Activated naive CD4-positive, alpha-beta T cell treated with anti-CD3 and anti-CD28 coated beads for 36 hours (primary cell): ENCODE results near the gene ZBTB12. TPM values are rescaled to one million over a fixed set of nuclear protein-coding genes. Genes with fewer than 3 reads are reported as not detected.
"Not testable (repeated sequence)": the region's sequence is repeated elsewhere in the genome, so short reads cannot be mapped to it uniquely, and the experiment has no call there.

Experiments
- CTCF ChIA-PET: fragments of 350-600 bp; sonication (Branson Sonifier 250); formaldehyde crosslinking; loops from one replicate; lab custom pipeline; 2021; ENCODE audit warnings: antibody characterized with exemption; lab: Charles Lee
- DNase-seq: peaks from one replicate; pipeline ENCODE4 v3.0.0-alpha.2; 2020
- H3K27ac Mint-ChIP-seq: one replicate; pipeline ENCODE4 v1.8.0; 2021; ENCODE audit warnings: mild to moderate bottlenecking, mixed read lengths
- H3K27me3 Mint-ChIP-seq: one replicate; pipeline ENCODE4 v1.8.0; 2021; ENCODE audit warnings: low read depth, mixed read lengths
- H3K36me3 Mint-ChIP-seq: one replicate; pipeline ENCODE4 v1.8.0; 2021; ENCODE audit warnings: low read depth, mixed read lengths
- H3K4me1 Mint-ChIP-seq: one replicate; pipeline ENCODE4 v1.8.0; 2021; ENCODE audit warnings: low read depth, mixed read lengths
- H3K4me3 Mint-ChIP-seq: one replicate; pipeline ENCODE4 v1.8.0; 2021; ENCODE audit warnings: mild to moderate bottlenecking, moderate library complexity, mixed read lengths
- H3K9me3 Mint-ChIP-seq: one replicate; pipeline ENCODE4 v1.8.0; 2021; ENCODE audit warnings: mixed read lengths
- intact Hi-C: fragments of 100-400 bp; cut with micrococcal nuclease; formaldehyde crosslinking; loops from one replicate; pipeline ENCODE4 v1.15.1; 2023
- total RNA-seq, 2 experiments: library from RNA; stranded (reverse); gene quantifications; one replicate each; pipeline ENCODE4 v1.2.3, GENCODE V29; 2021

ZBTB12 gene
- total RNA-seq, 2 experiments from 2014 or later: 0.57 to 0.69 TPM

GRCh38 chr6:31878222-31878621, 23.7 kb downstream of the ZBTB12 start:
- peaks cover 12% of the 10 kb centered on the region for H3K36me3 Mint-ChIP-seq
- H3K4me1 Mint-ChIP-seq: no peaks in the 10 kb centered on the region
- CTCF ChIA-PET: no interaction called here
- H3K27ac Mint-ChIP-seq: no peak overlapping the region
- no peak for DNase-seq
- no peak overlapping the region for H3K4me3 Mint-ChIP-seq
- no peaks in the 10 kb centered on the region for H3K9me3 Mint-ChIP-seq
- H3K27me3 Mint-ChIP-seq: no peaks in the 10 kb centered on the region
- intact Hi-C loops: no loop called here

- no peaks in the 10 kb centered on the region for H3K4me1 Mint-ChIP-seq
- intact Hi-C loops: no loop called here
- no peak overlapping the region for H3K27ac Mint-ChIP-seq
- H3K9me3 Mint-ChIP-seq: no peaks in the 10 kb centered on the region
- no peak overlapping the region for H3K4me3 Mint-ChIP-seq
- no peak for DNase-seq
- H3K36me3 Mint-ChIP-seq: peaks cover 12% of the 10 kb centered on the region
- CTCF ChIA-PET: no interaction called here
- H3K27me3 Mint-ChIP-seq: no peaks in the 10 kb centered on the region
Measured at GRCh38 chr6:31877651-31878161, 24.2 kb downstream of the ZBTB12 start.

- no peak overlapping the region for H3K4me3 Mint-ChIP-seq
- DNase-seq: no peak
- H3K36me3 Mint-ChIP-seq: peaks cover 9% of the 10 kb centered on the region
- H3K9me3 Mint-ChIP-seq: no peaks in the 10 kb centered on the region
- intact Hi-C loops: no loop called here
- CTCF ChIA-PET: no interaction called here
- no peaks in the 10 kb centered on the region for H3K4me1 Mint-ChIP-seq
- no peak overlapping the region for H3K27ac Mint-ChIP-seq
- no peaks in the 10 kb centered on the region for H3K27me3 Mint-ChIP-seq
Measured at GRCh38 chr6:31877125-31877650, 24.7 kb downstream of the ZBTB12 start.

DNA sequence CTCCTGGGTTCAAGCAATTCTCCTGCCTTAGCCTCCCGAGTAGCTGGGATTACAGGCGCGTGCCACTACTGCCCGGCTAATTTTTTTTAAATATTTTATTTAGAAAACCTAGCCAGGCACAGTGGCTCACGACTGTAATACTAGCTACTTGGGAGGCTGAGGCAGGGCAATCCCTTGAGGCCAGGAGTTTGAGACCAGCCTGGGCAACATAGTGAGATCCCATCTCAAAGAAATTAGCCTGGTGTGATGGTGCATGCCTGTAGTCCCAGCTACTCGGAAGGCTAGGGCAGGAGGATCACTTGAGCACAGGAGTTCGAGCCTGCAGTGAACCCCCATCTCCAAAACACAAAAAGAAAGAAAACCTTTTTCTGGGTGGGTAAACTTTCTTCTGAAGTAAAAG, 25.5 kb downstream of the ZBTB12 start:
- H3K27me3 Mint-ChIP-seq: no peaks in the 10 kb centered on the region
- H3K27ac Mint-ChIP-seq: no peak overlapping the region
- CTCF ChIA-PET: interaction anchor here (0.7 to 1.5 kb wide), 3 partner anchors 12 to 211 kb away, joined by 3 to 4 read pairs (median 3); no protein-coding TSS in a partner anchor
- DNase-seq: no peak
- H3K4me1 Mint-ChIP-seq: no peaks in the 10 kb centered on the region
- intact Hi-C loops: no loop called here
- no peaks in the 10 kb centered on the region for H3K9me3 Mint-ChIP-seq
- H3K36me3 Mint-ChIP-seq: peaks cover 5% of the 10 kb centered on the region
- no peak overlapping the region for H3K4me3 Mint-ChIP-seq

GRCh38 chr6:31875877-31876276, 26.0 kb downstream of the ZBTB12 start:
- no peak for DNase-seq
- Mint-ChIP-seq H3K4me1 (no peaks in the 10 kb centered on the region), H3K9me3 (no peaks in the 10 kb centered on the region), H3K4me3 (no peak overlapping the region), H3K27me3 (no peaks in the 10 kb centered on the region), H3K36me3 (peaks cover 1% of the 10 kb centered on the region), H3K27ac (no peak overlapping the region)
- CTCF ChIA-PET: interaction anchor here (0.7 to 1.5 kb wide), 4 partner anchors 12 to 211 kb away, joined by 3 to 4 read pairs (median 3); no protein-coding TSS in a partner anchor
- intact Hi-C loops: no loop called here

DNA sequence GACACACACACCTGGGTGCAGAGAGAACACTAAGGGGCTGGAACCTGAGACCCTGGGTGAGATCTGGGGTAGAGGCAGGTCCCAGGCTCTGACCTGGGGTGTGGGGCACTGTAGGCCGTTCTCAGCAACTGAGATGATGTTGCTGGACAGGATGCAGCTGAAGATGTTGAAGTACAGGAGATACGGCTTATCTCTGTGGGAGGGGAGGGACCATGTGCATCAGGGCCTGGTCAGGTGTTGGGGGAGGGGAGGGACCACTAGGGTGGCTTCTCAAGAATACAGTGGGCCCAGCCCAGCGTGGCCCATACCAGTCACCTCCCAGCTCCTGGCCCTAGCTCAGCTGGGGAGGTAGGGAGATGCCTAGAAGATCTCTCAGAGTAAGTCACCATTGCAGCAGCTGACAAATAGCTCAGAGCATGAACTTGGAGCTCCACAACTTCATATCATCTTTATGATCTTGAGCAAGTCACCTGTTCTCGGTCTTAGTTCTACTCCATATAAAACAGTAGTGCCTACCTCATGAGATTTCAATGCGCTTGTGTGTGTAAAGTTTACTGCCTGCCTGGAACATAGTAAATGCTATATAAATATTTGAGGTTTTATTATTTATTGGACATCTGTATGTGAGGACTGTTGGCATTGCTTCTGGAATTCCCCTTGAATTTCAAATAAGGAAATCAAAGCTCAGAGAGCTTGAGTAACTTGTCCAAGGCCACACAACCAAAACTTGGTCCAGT, 26.9 kb downstream of the ZBTB12 start:
- Mint-ChIP-seq H3K9me3 (no peaks in the 10 kb centered on the region), H3K36me3 (no peaks in the 10 kb centered on the region), H3K27me3 (no peaks in the 10 kb centered on the region), H3K27ac (no peak overlapping the region), H3K4me3 (no peak overlapping the region), H3K4me1 (no peaks in the 10 kb centered on the region)
- CTCF ChIA-PET: interaction anchor here (0.8 to 1.5 kb wide), 4 partner anchors 11 to 180 kb away, joined by 3 to 4 read pairs (median 3); no protein-coding TSS in a partner anchor
- intact Hi-C loops: no loop called here
- DNase-seq: no peak

- no peak overlapping the region for H3K4me3 Mint-ChIP-seq
- DNase-seq: no peak
- intact Hi-C loops: no loop called here
- H3K27ac Mint-ChIP-seq: no peak overlapping the region
- no peaks in the 10 kb centered on the region for H3K9me3 Mint-ChIP-seq
- no peaks in the 10 kb centered on the region for H3K36me3 Mint-ChIP-seq
- H3K4me1 Mint-ChIP-seq: no peaks in the 10 kb centered on the region
- CTCF ChIA-PET: interaction anchor here (0.8 kb wide), 2 partner anchors 35 to 179 kb away, joined by 3 to 4 read pairs; no protein-coding TSS in a partner anchor
- H3K27me3 Mint-ChIP-seq: no peaks in the 10 kb centered on the region
Measured at GRCh38 chr6:31874084-31874670, 27.7 kb downstream of the ZBTB12 start.

DNA sequence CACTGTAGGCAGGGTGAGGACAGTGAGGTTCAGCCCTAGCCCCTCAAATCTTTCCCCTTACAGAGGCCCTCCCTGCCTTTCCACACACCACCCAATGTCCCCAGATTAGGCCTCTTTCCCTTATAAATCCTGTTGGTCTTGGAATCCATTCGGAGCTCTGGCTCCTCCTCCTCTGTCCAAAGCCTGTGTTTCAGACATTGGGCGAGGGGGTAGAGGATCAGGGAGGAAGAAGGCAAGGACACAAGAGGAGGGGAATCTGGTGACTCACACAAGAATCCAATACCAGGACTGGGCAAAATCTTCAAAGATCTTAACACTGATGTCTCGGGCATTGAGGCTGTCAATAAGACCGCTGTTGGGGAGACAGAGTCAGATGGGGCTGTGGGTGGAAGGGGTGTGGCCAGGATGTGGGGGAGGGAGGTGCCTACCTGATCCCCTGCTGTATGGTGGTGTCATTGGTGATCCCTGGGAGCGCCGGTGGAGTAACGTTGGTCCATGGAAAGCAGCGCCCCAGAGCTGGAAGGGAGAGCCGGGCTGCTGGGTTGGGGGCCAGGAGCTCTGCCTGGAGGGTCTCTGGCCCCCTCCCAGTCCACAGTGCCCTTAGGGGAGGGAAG, 30.7 kb downstream of the ZBTB12 start:
- H3K27me3 Mint-ChIP-seq: no peaks in the 10 kb centered on the region
- DNase-seq: no peak
- no peaks in the 10 kb centered on the region for H3K9me3 Mint-ChIP-seq
- no peaks in the 10 kb centered on the region for H3K4me1 Mint-ChIP-seq
- intact Hi-C loops: no loop called here
- H3K27ac Mint-ChIP-seq: no peak overlapping the region
- no peaks in the 10 kb centered on the region for H3K36me3 Mint-ChIP-seq
- CTCF ChIA-PET: no interaction called here
- no peak overlapping the region for H3K4me3 Mint-ChIP-seq

- H3K36me3 Mint-ChIP-seq: no peaks in the 10 kb centered on the region
- no peak for DNase-seq
- H3K9me3 Mint-ChIP-seq: no peaks in the 10 kb centered on the region
- no peaks in the 10 kb centered on the region for H3K27me3 Mint-ChIP-seq
- CTCF ChIA-PET: no interaction called here
- no peak overlapping the region for H3K27ac Mint-ChIP-seq
- H3K4me3 Mint-ChIP-seq: no peak overlapping the region
- intact Hi-C loops: no loop called here
- H3K4me1 Mint-ChIP-seq: no peaks in the 10 kb centered on the region
Measured at GRCh38 chr6:31870385-31870921, 31.4 kb downstream of the ZBTB12 start.

- CTCF ChIA-PET: no interaction called here
- Mint-ChIP-seq H3K4me1 (no peaks in the 10 kb centered on the region), H3K27me3 (no peaks in the 10 kb centered on the region), H3K9me3 (no peaks in the 10 kb centered on the region), H3K4me3 (no peak overlapping the region), H3K36me3 (no peaks in the 10 kb centered on the region), H3K27ac (no peak overlapping the region)
- DNase-seq: no peak
- intact Hi-C loops: no loop called here
Measured at GRCh38 chr6:31869343-31869742, 32.5 kb downstream of the ZBTB12 start.

DNA sequence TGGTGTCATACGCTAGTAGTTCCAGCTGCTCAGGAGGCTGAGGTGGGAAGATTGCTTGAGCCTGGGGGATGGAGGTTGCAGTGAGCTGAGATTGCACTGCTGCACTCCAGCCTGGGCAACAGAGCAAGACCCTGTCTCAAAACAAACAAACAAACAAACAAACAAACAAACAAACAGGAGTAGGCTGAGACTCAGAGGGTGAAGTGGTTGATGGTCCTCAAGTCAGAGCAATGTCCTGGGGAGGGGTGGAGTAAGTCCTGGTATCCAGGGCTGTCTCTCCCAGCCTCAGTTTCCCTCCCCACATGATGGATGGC, 33.3 kb downstream of the ZBTB12 start:
- H3K9me3 Mint-ChIP-seq, DNase-seq, H3K27me3 Mint-ChIP-seq, H3K4me1 Mint-ChIP-seq, intact Hi-C loops, H3K36me3 Mint-ChIP-seq, H3K27ac Mint-ChIP-seq, CTCF ChIA-PET, H3K4me3 Mint-ChIP-seq: not testable (repeated sequence)
